Measurements from ENCODE around the gene AS3MT.
"Not testable (repeated sequence)": the region's sequence is repeated elsewhere in the genome, so short reads cannot be mapped to it uniquely, and the experiment has no call there.

Gene AS3MT

DNA sequence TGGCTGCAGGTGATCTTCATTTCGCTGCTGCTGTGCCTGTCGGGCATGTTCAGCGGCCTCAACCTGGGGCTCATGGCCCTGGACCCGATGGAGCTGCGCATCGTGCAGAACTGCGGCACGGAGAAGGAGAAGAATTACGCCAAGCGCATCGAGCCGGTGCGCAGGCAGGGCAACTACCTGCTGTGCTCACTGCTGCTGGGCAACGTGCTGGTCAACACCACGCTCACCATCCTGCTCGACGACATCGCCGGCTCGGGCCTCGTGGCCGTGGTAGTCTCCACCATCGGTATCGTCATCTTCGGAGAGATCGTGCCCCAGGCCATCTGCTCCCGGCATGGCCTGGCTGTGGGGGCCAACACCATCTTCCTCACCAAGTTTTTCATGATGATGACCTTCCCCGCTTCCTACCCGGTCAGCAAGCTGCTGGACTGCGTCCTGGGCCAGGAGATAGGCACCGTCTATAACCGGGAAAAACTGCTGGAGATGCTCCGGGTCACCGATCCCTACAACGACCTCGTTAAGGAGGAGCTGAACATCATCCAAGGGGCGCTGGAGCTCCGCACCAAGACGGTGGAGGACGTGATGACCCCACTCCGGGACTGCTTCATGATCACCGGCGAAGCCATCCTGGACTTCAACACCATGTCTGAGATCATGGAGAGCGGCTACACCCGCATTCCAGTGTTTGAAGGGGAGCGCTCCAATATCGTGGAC, 50.1 kb downstream of the AS3MT start:
- peak; percentile 45 for DNase-seq (ENCODE audit: low read depth, low spot score)

DNA sequence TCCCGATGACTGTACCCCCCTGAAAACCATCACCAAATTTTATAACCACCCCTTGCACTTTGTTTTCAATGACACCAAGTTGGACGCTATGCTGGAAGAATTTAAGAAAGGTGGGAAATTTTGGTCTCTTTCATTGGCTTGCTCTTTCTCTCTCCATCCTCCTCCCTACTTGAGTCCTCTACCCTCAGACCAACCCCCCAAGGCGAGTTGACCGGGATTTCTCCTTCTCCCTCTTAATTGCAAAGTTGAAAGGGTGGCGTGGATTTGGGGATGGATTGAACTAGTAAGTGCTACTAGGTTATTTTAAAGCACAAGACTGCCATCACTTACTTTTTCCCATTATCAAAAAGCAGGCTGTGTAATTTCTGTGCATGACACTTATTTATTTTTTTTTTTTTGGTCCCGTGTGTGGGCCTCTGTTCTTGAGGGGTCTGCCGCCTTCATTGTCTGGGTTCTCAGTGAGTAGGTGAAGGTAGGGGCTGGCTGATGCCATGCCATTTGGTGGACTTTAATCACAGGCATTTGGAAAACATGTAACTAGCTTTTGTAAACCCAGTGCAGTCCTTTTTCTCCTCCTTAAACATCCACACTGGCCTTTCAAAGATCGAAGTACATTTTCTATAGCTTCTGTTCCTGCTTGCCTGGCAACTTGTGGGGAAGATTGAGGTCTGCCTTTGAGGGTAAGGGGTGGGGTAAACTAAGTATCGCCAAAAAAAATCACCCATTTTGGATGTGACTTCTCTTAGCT, 50.9 kb downstream of the AS3MT start:
- DNase-seq (ENCODE audit: low read depth, low spot score) = peak; percentile 7

DNA sequence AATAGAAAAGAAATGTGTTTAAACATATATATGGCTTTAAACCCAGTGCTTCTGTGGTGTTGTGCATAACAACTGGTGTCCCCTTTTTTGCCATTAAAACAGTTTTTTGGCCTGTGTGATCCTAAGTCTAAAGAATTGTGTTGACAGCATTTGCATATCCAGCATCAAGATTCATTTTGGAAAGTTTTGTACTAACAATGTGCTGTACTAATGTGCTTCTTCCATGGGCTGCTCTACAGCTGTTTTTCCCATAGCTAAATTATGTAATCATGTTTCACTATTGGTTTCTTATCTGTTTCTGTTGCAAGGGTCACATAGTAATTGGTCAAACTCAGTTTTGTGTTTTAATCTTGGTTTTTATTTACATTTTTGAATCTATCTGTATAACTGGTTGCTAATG, 54.3 kb downstream of the AS3MT start:
- DNase-seq (ENCODE audit: low read depth, low spot score) = no peak

DNA sequence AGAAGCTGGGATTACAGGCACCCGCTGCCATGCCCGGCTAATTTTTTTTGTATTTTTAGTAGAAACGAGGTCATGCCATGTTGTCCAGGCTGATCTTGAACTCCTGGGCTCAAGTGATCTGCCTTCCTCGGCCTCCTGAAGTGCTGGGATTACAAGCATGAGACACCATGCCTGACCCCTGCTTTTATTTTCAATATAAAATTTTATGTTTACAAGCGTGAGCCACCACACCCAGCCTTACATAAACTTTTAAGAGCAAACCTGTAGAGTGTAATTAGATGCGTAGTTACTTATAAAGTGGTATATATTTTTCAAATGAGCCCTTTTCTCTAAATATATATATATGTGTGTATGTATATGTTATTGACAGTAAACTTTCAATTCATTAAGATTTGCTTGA, 57.6 kb downstream of the AS3MT start:
- no peak for DNase-seq (ENCODE audit: low read depth, low spot score)

DNA sequence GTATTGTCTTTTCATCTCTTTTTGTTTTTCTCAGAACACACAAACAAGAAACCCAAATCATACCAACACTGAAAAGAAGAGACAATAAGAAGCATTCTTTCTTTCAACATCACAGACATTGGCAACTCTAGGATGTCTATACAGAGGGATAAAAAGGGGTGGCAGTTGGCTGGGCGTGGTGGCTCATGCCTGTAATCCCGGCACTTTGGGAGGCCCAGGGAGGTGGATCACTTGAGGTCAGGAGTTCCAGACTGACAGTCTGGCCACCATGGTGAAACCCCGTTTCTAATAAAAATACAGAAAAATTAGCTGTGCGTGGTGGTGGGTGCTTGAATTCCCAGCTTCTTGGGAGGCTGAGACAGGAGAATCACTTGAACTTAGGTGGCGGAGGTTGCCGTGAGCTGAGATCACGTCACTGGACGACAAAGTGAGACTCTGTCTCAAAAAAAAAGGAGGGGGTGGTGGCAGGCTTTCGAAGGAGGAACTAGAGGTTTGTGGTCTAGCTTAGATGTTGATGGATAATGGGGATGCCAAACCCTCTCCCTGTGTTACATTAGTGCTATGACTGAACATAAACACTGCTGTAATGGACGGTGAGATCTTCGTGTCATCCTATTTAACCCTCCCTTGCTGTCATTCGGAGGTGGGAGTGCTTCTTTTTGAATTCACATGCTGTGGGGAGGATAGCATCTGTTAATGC, 58.2 kb downstream of the AS3MT start:
- no peak for DNase-seq (ENCODE audit: low read depth, low spot score)

DNA sequence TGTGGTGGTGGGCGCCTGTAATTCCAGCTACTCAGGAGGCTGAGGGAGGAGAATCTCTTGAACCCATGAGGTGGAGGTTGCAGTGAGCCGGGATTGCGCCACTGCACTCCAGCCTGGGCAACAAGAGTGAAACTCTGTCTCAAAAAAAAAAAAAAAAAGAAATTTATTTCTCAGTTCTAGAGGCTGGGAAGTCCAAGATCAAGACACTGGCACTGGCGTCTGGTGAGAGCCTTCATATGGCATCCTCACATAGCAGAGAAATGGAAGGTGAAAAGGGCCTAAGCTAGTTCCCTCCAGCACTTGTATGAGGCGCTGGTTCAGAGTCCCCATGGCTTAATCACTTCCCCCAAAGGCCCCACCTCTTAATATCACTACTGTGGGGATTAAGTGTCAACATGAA, 59.2 kb downstream of the AS3MT start:
- not testable (repeated sequence) for DNase-seq (ENCODE audit: low read depth, low spot score)

DNA sequence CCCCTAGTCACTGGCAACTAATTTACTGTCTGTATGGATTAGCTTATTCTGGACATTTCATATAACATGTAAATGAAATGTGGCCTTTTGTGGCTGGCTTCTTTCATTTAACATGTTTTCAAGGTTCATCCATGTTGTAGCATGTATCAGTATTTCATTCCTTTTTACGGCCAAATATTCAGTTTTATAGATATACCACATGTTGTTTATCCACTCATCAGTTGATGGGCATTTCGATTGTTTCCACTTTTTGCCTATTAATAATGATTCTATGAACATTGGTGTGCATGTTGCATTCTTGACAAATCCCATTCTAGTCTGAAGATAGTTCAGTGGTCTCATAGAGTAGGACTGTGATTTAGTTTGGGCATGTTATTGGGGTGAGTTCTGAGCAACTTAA, 61.5 kb downstream of the AS3MT start:
- no peak for DNase-seq (ENCODE audit: low read depth, low spot score)

DNA sequence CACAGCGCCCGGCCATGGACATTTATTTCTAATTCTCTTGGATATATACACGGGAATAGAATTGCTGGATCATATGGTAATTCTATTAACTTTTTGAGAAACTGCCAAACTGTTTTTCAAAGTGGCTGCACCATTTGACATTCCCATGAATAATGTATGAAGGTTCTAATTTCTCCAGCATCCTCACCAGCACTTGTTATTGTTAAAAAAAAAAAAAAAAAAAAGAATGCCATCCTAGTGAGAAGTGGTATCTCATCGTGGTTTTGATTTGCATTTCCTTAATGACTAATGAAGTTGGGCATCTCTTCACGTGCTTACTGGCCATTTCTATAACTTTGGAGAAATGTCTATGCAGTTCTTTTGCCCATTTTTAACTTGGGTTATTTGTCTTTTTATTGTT, 62.4 kb downstream of the AS3MT start:
- DNase-seq (ENCODE audit: low read depth, low spot score) = no peak

DNA sequence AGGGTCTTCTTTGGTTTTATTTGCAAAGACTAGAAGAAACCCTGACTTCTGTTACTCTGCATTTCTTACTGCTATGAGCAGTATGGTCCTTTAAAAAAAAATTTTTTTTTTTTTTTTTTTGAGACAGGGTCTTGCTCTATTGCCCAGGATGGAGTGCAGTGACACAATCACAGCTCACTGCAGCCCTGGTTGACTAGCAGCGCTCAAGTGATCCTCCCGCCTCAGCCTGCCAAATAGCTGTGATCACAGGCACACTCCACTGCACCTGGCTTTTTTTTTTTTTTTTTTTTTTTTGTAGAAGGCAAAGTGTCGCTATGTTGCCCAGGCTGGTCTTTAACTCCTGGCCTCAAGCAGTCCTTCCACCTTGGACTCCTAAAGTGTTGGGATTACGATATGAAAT, 66.2 kb downstream of the AS3MT start:
- DNase-seq (ENCODE audit: low read depth, low spot score) = no peak

DNA sequence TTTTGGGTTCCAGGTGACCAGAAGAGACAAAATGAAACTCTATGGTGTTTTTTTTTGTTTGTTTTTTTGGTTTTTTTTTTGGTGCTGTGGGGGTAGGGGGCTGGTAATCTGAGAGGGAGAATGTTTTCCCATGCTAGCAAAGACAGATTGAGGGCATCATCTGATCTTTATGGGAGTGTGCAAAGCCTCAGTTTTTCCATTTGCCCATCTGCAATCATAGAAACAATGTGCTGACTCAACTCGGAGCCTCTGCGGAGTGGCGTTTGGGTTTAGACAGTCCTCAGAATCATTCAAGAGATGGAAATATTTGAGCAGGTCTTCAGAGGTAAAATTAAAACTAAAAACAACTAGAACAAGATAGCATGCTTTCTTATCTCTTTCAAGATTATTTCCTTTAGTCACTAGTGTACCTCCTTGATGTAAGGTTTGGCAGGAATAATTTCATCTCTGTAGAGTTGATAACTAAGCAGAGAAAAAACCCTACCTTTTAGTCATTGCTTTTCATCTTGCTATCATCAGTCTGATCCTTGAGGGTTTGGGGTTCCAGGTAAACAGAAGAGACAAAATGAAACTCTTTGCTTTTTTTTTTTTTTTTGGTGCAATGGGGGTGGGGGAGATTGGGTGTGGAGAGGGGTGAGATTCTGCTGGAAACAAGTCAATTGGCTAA, 66.8 kb downstream of the AS3MT start:
- DNase-seq (ENCODE audit: low read depth, low spot score) = no peak

DNA sequence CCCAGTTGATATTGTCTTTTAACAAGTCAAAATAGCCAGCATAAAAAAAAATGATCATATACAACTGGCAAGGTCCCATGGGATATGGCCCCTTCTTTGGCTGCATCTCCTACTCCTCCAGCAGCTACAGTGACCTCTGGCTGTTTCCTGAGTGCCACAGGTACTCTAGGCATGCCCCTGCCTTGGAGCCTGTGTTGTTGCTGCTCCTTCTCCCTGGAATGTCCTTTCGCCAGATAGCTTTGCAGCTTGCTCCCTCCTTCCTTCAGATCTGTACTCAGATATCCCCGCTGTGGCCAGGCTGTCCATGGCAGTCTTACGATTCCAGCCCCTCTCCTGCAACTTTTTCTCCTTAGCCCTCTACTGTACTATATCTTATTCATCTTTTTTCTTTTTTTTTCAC, 72.1 kb downstream of the AS3MT start:
- no peak for DNase-seq (ENCODE audit: low read depth, low spot score)

DNA sequence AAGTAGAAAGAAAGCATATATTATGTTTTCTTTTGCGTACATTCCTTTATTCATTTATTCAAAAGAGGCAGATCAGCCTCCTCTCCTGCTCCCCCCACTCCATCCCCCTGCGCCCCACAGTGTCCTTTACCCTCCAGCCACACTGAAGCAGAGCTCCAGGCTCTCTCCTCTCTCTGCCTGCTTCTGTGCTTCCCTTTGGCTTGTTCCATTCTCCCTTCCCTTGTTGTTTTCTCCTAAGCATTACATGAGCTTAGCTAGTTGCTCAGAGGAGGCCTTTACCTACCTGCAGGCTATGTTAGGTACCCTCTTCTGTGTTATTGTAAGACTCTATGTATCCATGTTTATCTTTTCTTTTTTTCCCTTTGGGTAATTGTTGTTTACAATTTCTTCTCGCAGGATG, 76.2 kb downstream of the AS3MT start:
- no peak for DNase-seq (ENCODE audit: low read depth, low spot score)

DNA sequence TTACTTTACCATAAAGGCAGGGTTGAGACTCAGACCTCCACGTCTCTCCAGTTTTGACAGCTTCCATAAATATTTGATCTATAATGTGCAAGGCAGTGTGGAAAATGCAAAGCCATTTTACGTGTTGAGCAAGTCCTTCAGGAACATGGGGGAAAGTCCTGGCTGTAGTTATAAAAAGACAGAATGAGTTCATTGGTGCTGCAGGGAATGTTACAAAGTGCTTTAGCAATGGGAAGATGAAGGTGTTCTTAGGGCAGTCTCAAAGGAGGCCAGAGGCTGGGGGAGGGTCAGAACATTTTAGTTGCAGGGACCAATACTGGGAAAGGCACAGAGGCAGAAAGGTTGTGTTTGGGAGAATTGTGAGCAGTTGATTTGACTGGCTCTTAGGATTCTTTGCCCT, 76.7 kb downstream of the AS3MT start:
- no peak for DNase-seq (ENCODE audit: low read depth, low spot score)

DNA sequence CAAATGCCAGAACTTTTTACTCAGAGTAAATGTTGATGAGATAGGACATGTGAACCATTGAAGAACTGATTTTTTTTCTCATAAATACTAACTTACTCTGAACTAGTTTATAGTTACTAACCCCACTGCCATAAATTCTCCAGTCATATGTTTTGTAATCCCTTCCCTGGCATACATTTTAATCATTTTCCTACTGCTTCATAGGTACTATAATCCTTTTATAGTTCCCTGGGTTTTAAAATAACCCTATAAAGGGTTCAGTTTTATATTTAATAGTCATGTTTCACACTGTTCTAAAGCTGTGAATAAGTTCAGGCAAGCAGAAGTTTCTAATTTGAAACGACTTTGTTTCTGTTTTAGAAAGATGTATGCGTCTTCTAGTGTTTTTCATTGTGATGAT, 77.7 kb downstream of the AS3MT start:
- no peak for DNase-seq (ENCODE audit: low read depth, low spot score)

DNA sequence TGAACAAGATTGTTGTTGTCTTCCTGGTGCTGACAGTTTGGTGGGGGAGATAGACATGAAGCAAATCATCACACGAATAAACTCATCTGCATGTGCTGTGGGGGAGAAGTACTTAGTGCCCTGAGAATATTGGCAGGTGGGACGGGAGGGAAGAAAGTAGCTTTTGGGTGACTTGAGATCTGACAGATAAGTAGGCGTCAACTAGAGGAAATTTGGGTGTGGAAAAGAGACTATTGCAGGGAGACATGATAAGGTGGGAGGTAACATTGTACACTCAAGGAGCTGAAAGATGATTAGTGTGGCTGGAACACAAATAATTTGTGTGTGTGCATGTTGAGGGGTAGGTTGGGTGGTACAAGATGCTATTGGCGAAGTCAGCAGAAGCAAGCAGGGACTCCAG, 78.9 kb downstream of the AS3MT start:
- DNase-seq (ENCODE audit: low read depth, low spot score) = no peak

DNA sequence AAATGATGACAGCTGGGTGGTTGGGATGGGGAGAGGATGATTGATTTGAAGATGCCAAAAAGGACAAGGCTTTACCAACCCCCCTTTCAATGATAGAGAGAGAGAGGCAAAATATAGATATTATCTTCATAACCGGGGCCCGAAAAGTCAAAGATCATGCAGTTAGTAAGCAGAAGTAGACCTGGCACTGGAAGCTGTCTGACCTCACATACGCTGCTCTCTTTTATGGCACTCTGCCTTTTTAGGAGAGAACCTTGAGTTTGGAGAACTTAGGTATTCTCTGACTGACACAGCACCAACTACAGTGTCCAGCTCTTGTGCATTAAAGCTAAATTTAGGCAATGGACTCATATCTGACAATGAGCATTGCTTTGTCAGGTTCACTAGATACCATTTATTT, 79.5 kb downstream of the AS3MT start:
- no peak for DNase-seq (ENCODE audit: low read depth, low spot score)

DNA sequence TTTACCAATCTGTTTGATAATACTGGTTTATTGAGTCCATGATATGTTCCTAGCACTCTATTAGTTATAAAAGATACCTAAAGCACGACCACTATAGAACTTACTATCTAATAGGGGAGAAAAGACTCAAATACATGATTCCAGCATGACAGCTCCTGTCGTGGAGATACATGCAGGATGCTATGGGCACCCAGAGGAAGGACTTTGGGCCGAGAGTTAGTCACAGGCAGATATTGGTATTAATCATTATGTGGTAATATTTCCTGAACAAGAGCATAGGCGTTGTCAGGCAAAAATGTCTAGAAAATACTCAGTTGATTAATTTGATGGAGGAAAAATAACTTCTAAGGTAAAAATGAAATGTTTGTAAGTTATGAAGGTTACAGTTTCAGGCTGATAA, 80.6 kb downstream of the AS3MT start:
- no peak for DNase-seq (ENCODE audit: low read depth, low spot score)

DNA sequence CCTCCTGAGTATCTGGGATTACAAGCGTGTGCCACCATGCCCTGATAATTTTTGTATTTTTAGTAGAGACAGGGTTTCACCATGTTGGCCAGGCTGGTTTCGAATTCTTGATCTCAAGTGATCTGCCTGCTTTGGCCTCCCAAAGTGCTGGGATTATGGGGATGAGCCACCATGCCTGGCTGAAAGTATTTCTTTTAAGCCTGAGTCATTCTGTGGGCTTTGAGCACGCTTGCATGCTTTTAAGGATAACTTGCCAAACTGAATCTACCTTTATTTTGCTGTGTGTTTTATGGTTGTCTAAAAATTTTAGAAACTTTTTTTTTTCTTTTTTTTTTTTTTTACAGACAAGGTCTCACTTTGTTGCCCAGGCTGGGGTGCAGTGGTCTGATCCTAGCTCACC, 82.0 kb downstream of the AS3MT start:
- DNase-seq (ENCODE audit: low read depth, low spot score) = peak; percentile 16

Data from astrocyte of the hippocampus (primary cell).